HG02852 (cell line): Measurements from ENCODE around the gene SENP6.
"Not testable (repeated sequence)": the region's sequence is repeated elsewhere in the genome, so short reads cannot be mapped to it uniquely, and the experiment has no call there.

ENCODE experiments used
- ATAC-seq: cut with Tn5 transposase; IDR thresholded peaks from one replicate; pipeline ENCODE4 v1.9.1; 2021; ENCODE audit warnings: mild to moderate bottlenecking, moderate library complexity; ENCODE audit not compliant: unreplicated experiment

The SENP6 gene

DNA sequence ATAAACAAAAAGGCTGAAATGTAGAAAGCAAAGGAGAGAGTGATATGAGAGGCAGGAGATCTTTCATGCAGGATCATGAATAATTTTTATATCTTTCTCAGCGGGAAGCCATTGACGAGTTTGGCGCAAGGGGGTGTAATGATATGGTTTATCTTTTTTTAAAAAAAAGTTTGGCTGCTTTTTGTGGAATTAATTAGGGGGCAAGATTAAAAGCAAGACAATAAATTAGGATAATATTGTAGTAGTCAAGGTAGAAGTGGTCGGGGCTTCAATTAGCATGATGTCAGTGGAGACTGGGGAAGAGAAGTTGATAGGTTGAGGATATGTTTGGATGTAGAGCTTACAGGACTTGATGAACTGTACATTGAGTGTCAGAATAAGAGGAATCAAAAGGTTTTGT lies 4.0 kb downstream of the SENP6 start:
- no peak for ATAC-seq

DNA sequence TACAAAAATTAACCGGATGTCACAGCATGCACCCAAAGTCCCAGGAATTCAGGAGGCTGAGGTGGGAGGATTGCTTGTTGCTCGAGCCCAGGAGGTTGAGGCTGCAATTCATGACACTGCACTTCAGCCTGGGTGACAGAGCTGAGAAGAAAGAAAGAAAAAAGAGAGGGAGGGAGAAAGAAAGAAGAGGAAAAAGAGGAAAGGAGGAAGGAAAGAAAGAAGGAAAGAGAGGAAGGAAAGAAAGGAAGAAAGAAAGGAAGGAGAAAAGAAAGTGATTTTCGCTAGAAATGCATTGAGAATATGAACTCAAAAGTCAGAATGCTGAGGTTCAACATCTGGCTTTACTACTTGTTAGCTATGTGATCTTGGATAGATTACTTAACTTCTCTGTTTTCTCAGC lies 6.6 kb downstream of the SENP6 start:
- no peak for ATAC-seq

DNA sequence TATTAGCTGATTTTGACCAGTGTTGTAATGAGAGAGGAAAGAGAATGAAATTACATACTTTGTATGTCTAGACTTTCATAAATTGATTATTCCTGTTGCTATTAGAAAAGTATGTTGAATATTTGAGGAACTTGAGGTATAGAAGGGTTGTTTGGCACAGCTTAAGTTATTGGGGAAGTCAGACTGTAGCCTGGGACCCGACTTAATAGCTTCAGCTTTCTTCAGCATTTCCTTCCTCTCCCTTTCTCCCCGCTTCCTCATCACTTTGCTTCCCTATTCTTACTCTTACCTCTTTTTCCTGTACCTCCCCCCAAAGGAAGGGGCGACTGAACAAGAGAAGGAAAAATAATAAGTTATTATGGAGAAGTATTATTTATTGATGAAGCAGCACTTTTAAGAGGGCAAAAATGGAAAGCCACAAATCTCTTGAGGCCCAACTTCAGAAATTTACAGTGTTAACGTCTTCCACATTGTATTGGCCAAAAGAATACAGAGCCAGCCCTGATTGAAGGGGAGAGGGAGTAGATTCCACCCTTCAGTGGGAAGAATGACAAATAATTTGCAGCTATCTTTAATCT lies 7.4 kb downstream of the SENP6 start:
- ATAC-seq = no peak

DNA sequence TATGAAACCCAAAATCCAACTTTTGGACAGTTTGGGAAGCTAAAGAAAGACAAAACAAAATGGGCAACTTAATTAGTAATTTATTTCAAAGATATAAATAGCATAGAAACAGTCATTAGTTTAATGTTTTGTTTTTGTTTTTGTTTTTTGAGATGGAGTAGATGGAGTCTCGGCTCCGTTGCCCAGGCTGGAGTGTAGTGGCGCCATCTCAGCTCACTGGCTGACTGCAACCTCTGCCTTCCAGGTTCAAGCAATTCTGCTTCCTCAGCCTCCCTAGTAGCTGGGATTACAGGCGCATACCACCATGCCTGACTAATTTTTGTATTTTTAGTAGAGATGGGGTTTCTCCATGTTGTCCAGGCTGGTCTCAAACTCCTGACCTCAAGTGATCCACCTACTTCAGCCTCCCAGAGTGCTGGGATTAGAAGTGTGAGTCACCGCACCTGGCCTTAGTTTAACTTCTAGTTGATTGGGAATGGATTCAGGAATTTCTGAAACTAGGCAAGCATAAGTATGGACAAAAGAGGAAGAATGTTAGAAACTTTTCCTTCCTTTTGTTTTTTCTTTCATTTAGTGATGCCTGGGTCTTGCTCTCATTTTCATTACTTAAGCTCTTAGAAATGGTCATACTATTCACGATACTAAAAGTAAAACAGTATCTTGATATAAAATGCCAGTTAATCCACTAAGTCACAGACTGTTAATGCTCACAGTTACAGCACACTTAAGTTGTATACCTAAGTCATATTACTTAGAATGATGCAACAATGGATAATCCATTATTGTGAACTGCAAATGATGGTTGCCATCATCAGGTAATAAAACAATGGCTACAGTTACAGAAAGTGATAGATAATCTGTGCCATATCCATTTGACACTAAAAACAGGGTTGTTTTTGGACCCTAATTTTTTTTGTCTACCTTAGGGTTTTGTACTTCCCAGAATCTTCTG lies 8.2 kb downstream of the SENP6 start:
- ATAC-seq = no peak

DNA sequence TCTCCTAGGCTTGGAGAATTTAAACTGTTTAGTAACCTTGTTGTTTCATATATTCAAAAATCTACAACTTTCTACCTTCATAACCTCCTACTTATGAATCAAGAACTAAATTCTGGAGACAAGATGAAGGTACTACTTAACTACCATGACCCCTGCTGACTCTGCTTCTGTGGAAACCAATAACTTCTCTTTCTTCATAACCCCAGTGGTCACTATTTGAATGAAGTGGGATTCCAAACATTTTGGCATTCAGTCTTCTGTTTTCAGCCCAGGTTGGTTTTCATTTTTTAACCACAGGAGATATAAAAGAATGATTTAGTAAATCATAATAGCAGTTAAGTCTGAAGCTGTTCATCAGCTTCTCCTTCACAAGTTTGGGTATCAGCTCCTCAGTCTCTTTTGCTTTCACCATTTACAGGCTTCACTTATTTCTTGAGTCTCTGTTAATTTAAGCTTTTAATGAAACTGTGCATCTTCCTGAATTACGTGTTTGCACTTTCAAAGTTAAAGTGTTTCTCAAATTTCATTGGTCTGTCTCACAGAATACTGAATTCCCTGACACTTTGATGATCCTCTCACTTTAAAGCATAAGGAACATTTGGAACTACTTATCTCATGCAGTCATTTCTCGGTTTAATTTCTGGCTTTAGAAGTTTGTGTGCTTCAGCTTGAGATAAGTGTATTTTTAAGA lies 9.5 kb downstream of the SENP6 start:
- no peak for ATAC-seq

DNA sequence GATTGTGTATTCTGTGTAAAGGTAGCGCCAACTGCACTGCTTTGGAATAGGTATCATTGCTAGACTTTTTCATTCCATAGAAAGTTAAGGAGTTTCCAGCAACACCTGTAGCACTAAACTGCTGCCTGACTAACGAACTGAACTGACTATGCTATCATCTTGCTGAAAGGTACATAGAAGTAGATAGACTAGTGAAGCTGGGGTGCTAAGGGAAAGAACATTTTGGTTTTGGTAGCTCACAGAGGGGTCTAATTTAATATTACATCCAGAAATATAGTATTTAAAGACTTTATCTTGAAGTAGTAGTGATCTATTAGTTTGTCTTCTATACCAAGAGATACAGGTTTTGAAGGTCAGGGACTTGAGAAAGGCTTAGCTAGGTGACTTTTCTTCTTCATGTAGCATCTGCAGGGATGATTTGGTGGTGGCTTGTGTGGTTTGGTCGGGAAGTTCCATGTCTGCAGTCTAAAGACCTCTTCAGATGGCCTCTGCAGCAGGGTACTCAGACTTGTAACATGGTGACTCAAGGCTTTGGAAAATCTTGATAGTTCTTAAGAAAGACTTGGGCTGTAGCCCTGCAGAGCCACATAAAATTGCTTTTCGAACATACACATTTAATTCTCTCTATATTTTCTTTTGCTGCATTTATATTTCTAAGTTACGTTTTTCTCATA lies 10.2 kb downstream of the SENP6 start:
- peak; percentile 64 for ATAC-seq

- no peak for ATAC-seq
Observed at GRCh38 chr6:75612434-75612833, 10.8 kb downstream of the SENP6 start.

DNA sequence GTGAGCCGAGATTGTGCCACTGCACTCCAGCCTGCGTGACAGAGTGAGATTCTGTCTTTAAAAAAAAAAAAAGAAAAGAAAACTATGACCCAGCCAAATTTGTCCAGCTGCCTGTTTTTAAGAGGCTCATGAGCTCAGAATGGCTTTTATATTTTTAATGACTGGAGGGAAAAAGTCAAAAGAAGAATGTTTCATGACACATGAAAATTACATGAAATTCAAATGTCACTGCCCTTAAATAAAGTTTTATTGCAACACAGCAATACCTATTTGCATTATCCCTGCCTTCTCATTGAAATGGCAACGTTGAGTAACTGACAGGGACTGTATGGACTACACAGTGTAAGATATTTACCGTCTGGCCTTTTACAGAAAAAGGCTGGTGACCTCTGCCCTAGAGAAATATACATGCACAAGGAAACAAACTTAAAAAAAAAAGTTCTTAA lies 11.4 kb downstream of the SENP6 start:
- ATAC-seq = no peak

DNA sequence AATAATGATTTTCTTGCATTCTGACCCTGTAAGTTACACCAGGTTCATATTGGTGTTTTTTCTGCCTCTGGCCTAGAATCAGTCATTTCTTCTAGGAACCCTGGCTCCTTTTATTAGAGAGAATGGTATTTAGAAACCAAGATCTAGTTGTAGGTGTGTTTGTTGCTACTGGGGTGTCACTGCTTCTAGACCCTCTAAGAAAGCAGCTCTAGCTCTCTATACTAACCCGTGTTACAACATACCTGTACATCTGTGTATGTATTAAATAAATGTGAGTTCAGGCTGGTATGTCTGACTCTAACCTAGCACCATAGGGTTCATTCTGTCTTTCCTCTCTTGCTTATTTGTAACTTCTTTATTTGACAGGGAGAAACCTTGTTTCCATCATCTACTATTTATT lies 16.8 kb downstream of the SENP6 start:
- ATAC-seq = no peak

GRCh38 chr6:75619230-75619899 lies 17.7 kb downstream of the SENP6 start:
- no peak for ATAC-seq

DNA sequence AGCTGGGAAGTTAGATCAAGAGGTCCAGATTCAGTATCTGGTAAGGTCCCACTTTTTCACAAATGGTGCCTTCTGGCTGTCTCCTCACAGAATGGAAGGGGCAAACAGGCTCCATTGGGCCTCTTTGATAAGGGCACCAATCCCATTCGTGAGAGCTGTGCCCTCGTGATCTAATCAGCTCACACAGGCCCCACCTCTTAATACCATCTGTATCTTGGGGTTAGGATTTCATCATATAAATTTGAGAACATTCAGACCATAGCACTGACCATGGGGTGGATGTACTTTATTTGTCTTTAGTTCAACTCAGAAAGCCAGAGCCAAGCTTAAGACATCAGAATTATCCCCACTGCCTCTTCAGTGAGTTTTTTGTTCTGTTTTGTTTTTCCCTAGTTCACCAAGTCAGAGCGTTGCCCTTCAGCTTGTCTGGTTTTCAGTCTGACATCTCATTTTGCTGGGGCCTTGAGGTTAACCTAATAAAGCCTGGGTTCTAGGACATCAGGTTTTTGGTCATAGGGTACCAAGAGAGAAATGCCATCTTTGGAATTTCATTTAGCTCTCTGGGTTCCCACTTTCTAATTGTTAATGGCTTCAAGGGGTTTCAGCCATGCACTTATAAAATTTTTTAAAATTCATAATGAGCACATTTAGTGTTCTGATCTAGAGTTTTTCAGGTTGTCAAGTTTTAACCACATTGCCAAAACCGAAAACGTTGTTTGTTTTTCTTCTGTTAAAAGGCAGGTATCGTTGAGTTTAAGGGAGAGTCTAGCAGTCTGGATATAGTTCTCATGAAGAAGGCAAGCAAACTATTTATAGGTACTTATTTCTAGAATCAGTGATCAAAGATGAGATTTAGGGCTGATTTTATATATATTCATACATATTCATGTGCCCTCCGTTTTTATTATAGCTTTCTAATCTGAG lies 19.0 kb downstream of the SENP6 start:
- ATAC-seq = no peak

DNA sequence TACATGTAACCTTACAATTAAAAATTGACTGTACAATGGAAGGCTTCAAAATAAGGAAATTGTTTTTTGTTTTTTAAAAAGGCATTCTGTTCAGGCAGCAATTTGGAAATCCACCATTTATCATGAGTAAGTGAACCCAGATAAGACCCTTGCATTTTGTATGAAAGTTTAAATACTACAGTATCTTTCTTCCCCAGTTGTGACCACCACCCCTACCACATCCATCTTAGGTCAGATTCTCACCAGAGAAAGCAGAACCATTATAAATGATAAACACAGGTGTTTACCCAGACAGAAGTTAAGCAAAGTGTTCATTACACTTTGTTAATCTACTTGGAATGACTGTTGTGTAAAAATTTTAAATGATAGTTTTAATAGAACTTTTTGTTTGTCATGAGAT lies 20.2 kb downstream of the SENP6 start:
- ATAC-seq = no peak

DNA sequence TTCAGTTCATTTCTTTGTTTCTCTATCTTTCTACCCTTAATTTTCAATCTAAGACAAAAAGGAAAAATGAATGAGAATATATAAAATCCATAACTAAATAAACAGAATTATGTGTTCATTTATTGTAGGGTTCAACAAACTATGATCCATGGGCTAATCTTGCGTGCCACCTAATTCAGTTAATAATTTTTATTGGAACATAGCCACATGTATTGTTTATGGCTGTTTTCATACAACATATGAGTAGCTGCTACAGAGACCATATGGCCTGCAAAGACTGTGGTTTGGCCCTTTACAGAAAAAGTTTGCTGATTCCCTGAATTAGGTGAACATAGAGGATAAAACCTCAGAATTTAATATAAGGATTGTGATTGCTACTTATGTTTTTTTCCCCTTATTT lies 21.8 kb downstream of the SENP6 start:
- ATAC-seq = no peak

- no peak for ATAC-seq
Observed at GRCh38 chr6:75624335-75624734, 22.7 kb downstream of the SENP6 start.

DNA sequence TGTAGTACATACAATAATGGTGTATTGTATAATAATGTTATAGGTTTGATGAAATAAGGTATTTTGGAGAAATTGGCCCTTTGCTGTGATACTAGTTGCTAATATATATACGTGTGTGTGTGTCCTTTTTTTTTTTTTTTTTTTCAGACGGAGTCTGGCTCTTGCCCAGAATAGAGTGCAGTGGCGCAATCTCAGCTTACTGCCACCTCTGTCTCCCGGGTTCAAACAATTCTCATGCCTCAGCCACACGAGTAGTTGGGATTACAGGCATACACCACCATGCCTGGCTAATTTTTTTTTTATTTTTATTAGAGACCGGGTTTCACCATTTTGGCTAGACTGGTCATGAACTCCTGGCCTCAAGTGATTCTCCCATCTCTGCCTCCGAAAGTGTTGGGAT lies 23.3 kb downstream of the SENP6 start:
- ATAC-seq = no peak

GRCh38 chr6:75626561-75626960 lies 24.9 kb downstream of the SENP6 start:
- no peak for ATAC-seq

DNA sequence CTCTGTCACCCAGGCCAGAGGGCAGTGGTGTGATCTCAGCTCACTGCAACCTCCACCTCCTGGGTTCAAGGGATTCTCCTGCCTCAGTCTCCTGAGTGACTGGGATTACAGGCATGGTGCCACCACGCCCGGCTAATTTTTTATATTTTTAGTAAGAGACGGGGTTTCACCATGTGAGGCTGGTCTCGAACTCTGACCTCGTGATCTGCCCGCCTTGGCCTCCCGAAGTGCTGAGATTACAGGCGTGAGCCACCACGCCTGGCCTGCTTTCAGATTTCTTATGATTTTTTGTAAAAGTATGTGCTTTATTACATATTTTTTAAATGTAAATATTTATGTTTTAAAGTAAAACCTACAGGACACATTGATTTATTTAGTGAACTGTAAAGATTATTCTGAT lies 26.0 kb downstream of the SENP6 start:
- ATAC-seq = not testable (repeated sequence)

DNA sequence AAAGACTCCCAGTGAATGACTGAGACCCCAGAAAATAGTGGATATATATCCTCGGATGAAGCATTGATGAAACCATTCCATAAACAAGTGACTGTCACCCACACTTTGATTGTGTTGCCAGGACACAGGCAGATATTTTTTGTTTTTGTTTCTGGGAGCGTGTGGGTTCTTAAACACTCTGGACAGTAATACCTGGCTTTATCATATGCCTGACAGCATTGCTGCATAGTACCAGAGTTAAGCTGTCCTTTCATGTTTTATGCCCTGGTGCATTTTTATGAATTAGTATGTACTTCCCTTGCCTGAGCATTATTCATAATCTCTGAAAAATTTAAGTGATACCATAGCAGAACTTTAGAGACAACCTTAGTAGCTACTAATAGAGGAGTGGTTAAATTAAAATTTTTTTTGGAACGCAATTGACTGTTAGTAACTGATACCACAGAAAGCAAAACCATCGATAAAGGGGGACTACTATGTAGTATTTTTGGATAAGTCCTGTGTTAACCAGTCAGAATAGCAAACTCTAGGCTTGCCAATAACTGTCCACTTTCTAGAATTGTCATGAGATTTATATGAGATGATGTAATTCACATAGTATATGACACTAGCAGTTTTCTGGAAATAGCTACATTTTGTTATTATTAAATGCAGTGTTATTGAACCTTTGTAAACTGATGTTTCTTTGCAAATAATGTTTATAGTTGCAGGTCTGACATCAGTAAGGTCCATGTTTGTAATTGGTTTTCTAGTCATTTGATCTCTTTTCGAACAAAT lies 30.4 kb downstream of the SENP6 start:
- ATAC-seq = no peak

- no peak for ATAC-seq
Observed at GRCh38 chr6:75633045-75633444, 31.4 kb downstream of the SENP6 start.
